Measurements from ENCODE around the gene PTPRN2.

GRCh38 chr7:157785486-157786186 lies 802.0 kb downstream of the PTPRN2 start:
- TF ChIP-seq CTCF (IDR thresholded peaks at IDR 0.05; ENCODE audit: extremely low read depth in 1 of 2, insufficient read depth in 1 of 2, low read depth in 1 of 2, low read length in 2 of 2) (no peak), POLR2A (IDR thresholded peaks at IDR 0.05; ENCODE audit: low read depth, low read length) (no peak)

All from endothelial cell of umbilical vein (primary cell).